ENCODE results near the gene TMEM150B. TPM values are rescaled to one million over a fixed set of nuclear protein-coding genes. Genes with fewer than 3 reads are reported as not detected.

Gene TMEM150B
- total and polyA plus RNA-seq, 2 of the 13 experiments (the other 11 are each of a cell fraction or from before 2014, with no cell fraction given) = 1.3 to 1.8 TPM

GRCh38 chr19:55333870-55334269, 8.7 kb upstream of the TMEM150B start:
- Histone ChIP-seq H3K27me3 (ENCODE audit: control insufficient read depth in 1 of 2, insufficient read depth in 2 of 2, low read length in 2 of 2) (no peaks in the 10 kb centered on the region), H3K79me2 (ENCODE audit: insufficient read depth, low read length) (no peaks in the 10 kb centered on the region), H2AFZ (ENCODE audit: low read length) (no peak overlapping the region), H3K4me1 (ENCODE audit: insufficient read depth, low read length) (peaks cover 41% of the 10 kb centered on the region), H4K20me1 (ENCODE audit: insufficient read depth, low read length) (no peaks in the 10 kb centered on the region), H3K9ac (ENCODE audit: insufficient read depth, low read depth, low read length) (peak overlapping the region; percentile 83), H3K4me2 (ENCODE audit: low read depth, low read length) (peak overlapping the region; percentile 91), H3K36me3 (replicated peaks in 1 of 2; ENCODE audit: control insufficient read depth in 1 of 2, insufficient read depth in 2 of 2, low read length in 2 of 2) (no peaks in the 10 kb centered on the region), H3K9me3 (ENCODE audit: low read length) (no peaks in the 10 kb centered on the region), H3K27ac (ENCODE audit: extremely low read length, insufficient read depth, low read length) (peak overlapping the region; percentile 87), H3K4me3 (replicated peaks in 1 of 3; ENCODE audit: insufficient read depth in 1 of 3, low read depth in 2 of 3, low read length in 3 of 3) (peak overlapping the region; percentile 64 to 70 (median 66))
- peak; percentile 91 for DNase-seq (ENCODE audit: low spot score)
- in situ Hi-C loops (cut with HindIII; ENCODE audit: extremely low pct_ligation_motif_present, low pct_unique_long_range_greater_than_20kb) (no loop called here), intact Hi-C loops (cut with micrococcal nuclease; ENCODE audit: unreplicated experiment) (loop anchor here (5.0 kb wide), 1 partner anchor 53 kb away; the partner anchor contains the start of gene RPL28)
- ATAC-seq = peak; percentile 73
- no TSS peak for BruUV-seq (replicated peaks)
- POLR2A ChIA-PET = interaction anchor here (0.6 to 2.5 kb wide), 10 partner anchors 12 to 127 kb away, joined by 3 to 10 read pairs (median 3); partner anchors contain the start of genes PPP6R1 and UBE2S
- peak; percentile 92 for FAIRE-seq
- CTCF ChIA-PET (ENCODE audit: low intra/inter-chr PET ratio, low total read pairs) = no interaction called here
- WGBS (ENCODE audit: low lambda C conversion rate) = under 1% methylated on average over 11 of the region's 11 CpGs
- peak; percentile 55; the same call in 1 of the 2 replicates for TF ChIP-seq MXD4 (CRISPR knock-in tag; IDR thresholded peaks at IDR 0.05)
- TF ChIP-seq XRCC5 (optimal IDR thresholded peaks at IDR 0.05; ENCODE audit: low read length) = no peak
- TF ChIP-seq ZFP36 (IDR thresholded peaks at IDR 0.05; ENCODE audit: borderline replicate concordance, low read depth, low read length, partially characterized antibody) = no peak
- TF ChIP-seq ZNF747 (CRISPR knock-in tag; IDR thresholded peaks at IDR 0.05; ENCODE audit: borderline replicate concordance) = no peak
- no peak for TF ChIP-seq ZNF83 (CRISPR knock-in tag; IDR thresholded peaks at IDR 0.05; ENCODE audit: borderline replicate concordance)
- TF ChIP-seq CHD2 (IDR thresholded peaks at IDR 0.05; ENCODE audit: low read depth, low read length) = no peak
- peak; percentile 90 for TF ChIP-seq ZMYM3 (CRISPR knock-in tag; IDR thresholded peaks at IDR 0.05)
- peak; percentile 22; the same call in 1 of the 2 replicates for TF ChIP-seq HOMEZ (CRISPR knock-in tag; IDR thresholded peaks at IDR 0.05; ENCODE audit: low read depth)
- no peak for TF ChIP-seq ZNF260 (CRISPR knock-in tag; IDR thresholded peaks at IDR 0.05; ENCODE audit: borderline replicate concordance, low read depth)
- no peak for TF ChIP-seq PBX3 (CRISPR knock-in tag; IDR thresholded peaks at IDR 0.05; ENCODE audit: borderline replicate concordance)
- no peak for TF ChIP-seq ZFP1 (CRISPR knock-in tag; IDR thresholded peaks at IDR 0.05)
- TF ChIP-seq ZNF512 (CRISPR knock-in tag; IDR thresholded peaks at IDR 0.05) = no peak
- TF ChIP-seq ARID4A (CRISPR knock-in tag; IDR thresholded peaks at IDR 0.05; ENCODE audit: borderline replicate concordance) = peak; percentile 60; the same call in 1 of the 2 replicates
- TF ChIP-seq NRL (CRISPR knock-in tag; IDR thresholded peaks at IDR 0.05; ENCODE audit: borderline replicate concordance) = no peak
- TF ChIP-seq MZF1 (CRISPR knock-in tag; IDR thresholded peaks at IDR 0.05; ENCODE audit: borderline replicate concordance) = no peak
- TF ChIP-seq ZSCAN9 (CRISPR knock-in tag; IDR thresholded peaks at IDR 0.05; ENCODE audit: borderline replicate concordance) = peak; percentile 85
- TF ChIP-seq SP5 (CRISPR knock-in tag; IDR thresholded peaks at IDR 0.05; ENCODE audit: borderline replicate concordance, low read depth) = 0 out of 2 replicates have a peak, but pooled peaks have one; percentile 31

All from HepG2 (cell line).